Femur (tissue), 1 donor: Measurements from ENCODE around the gene NDUFB3.
"Not testable (repeated sequence)": the region's sequence is repeated elsewhere in the genome, so short reads cannot be mapped to it uniquely, and the experiment has no call there.

Experiments
- DNase-seq: peaks from one replicate; pipeline ENCODE4 v3.0.0-alpha.2; 2017

The NDUFB3 gene

GRCh38 chr2:201071479-201072200 lies at the start of gene NDUFB3, which contains the start of gene HYCC2:
Gene NDUFB3, plus strand, starts transcription at chr2:201072001. Its CDS starts 6,882 bp downstream, at chr2:201078883.
Gene HYCC2, minus strand, starts transcription at chr2:201071671. Its CDS starts 47,662 bp downstream, at chr2:201024009.
- DNase-seq: peak; percentile 96

GRCh38 chr2:201024518-201024917 lies 47.3 kb upstream of the NDUFB3 start:
- DNase-seq: no peak

- not testable (repeated sequence) for DNase-seq
These were observed 37.4 kb upstream of the NDUFB3 start for GRCh38 chr2:201034355-201034754.

- not testable (repeated sequence) for DNase-seq
These were observed 33.4 kb upstream of the NDUFB3 start for GRCh38 chr2:201038361-201038760.

- no peak for DNase-seq
These were observed 32.9 kb upstream of the NDUFB3 start for GRCh38 chr2:201038855-201039254.

- no peak for DNase-seq
These were observed 30.8 kb upstream of the NDUFB3 start for GRCh38 chr2:201040867-201041628.

- DNase-seq: not testable (repeated sequence)
These were observed 29.4 kb upstream of the NDUFB3 start for GRCh38 chr2:201042451-201042850.

- not testable (repeated sequence) for DNase-seq
These were observed 28.8 kb upstream of the NDUFB3 start for GRCh38 chr2:201043050-201043449.

- DNase-seq: no peak
These were observed 24.9 kb upstream of the NDUFB3 start for GRCh38 chr2:201046881-201047280.

GRCh38 chr2:201049455-201049854 lies 22.3 kb upstream of the NDUFB3 start:
- DNase-seq: no peak

- no peak for DNase-seq
These were observed 14.7 kb upstream of the NDUFB3 start for GRCh38 chr2:201057087-201057521.

GRCh38 chr2:201057715-201058248 lies 14.0 kb upstream of the NDUFB3 start:
- no peak for DNase-seq

GRCh38 chr2:201058914-201059313 lies 12.9 kb upstream of the NDUFB3 start:
- no peak for DNase-seq

- DNase-seq: no peak
These were observed 11.6 kb upstream of the NDUFB3 start for GRCh38 chr2:201059961-201060755.

- DNase-seq: not testable (repeated sequence)
These were observed 8.3 kb upstream of the NDUFB3 start for GRCh38 chr2:201063516-201063915.

GRCh38 chr2:201064797-201065329 lies 6.9 kb upstream of the NDUFB3 start:
- no peak for DNase-seq

GRCh38 chr2:201070948-201071478 lies 788 bp upstream of the NDUFB3 start:
- DNase-seq: no peak

- no peak for DNase-seq
These were observed 365 bp downstream of the NDUFB3 start for GRCh38 chr2:201072201-201072530.

GRCh38 chr2:201073071-201073470 lies 1.3 kb downstream of the NDUFB3 start:
- no peak for DNase-seq

GRCh38 chr2:201074996-201075395 lies 3.2 kb downstream of the NDUFB3 start:
- DNase-seq: no peak

- no peak for DNase-seq
These were observed 13.1 kb downstream of the NDUFB3 start for GRCh38 chr2:201084863-201085262.

- DNase-seq: no peak
These were observed 18.8 kb downstream of the NDUFB3 start for GRCh38 chr2:201090574-201090973.
